AG09319 (cell line): ENCODE data around the gene PLXNC1.

Source experiments
- DNase-seq: peaks from one replicate; pipeline ENCODE4 v3.0.0-alpha.2; 2010; ENCODE audit warnings: low read depth; ENCODE audit errors: extremely low read depth
- TF ChIP-seq, protein P1 (sequence below): IDR thresholded peaks from 2 replicates; pipeline ENCODE4 v1.5.1; 2011; ENCODE audit warnings: low read depth, mild to moderate bottlenecking, inconsistent platforms, low read length, moderate library complexity

Gene PLXNC1

DNA sequence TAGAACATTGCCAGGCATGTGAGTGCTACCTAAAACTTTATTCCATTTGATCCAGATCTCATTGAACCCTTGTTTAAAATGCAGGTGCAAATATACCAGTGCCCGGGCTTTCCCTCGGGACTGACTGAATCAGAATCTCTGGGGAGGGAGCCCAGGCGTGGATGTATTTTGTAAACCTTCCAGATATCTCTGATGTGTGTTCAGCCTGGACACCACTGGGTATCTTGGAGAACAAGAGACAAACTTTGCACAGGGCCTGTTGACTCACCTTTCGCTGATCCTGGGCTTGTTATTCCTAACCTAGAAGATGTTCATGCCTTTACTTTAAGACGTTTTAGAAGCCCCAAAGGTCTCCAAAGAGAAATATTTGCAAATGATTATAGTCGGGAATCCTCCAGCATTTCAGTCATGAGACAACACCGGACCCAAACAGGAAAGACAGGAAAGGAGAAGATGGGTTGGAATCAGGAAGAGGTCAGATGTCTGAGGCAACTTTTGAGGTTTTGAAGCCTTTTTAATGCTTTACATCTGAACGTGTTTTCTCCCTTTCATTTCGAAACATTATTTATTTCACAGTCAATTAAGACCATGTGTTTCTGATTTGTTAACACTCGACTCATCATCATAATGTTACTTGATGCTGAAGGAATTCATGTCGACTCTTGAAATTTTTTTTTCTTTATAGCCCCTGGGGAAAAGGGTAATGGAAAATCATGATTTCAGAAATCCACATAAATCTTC lies 118.6 kb downstream of the PLXNC1 start:
- DNase-seq: peak; percentile 52
- TF ChIP-seq, protein P1, sequence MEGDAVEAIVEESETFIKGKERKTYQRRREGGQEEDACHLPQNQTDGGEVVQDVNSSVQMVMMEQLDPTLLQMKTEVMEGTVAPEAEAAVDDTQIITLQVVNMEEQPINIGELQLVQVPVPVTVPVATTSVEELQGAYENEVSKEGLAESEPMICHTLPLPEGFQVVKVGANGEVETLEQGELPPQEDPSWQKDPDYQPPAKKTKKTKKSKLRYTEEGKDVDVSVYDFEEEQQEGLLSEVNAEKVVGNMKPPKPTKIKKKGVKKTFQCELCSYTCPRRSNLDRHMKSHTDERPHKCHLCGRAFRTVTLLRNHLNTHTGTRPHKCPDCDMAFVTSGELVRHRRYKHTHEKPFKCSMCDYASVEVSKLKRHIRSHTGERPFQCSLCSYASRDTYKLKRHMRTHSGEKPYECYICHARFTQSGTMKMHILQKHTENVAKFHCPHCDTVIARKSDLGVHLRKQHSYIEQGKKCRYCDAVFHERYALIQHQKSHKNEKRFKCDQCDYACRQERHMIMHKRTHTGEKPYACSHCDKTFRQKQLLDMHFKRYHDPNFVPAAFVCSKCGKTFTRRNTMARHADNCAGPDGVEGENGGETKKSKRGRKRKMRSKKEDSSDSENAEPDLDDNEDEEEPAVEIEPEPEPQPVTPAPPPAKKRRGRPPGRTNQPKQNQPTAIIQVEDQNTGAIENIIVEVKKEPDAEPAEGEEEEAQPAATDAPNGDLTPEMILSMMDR: no peak

DNA sequence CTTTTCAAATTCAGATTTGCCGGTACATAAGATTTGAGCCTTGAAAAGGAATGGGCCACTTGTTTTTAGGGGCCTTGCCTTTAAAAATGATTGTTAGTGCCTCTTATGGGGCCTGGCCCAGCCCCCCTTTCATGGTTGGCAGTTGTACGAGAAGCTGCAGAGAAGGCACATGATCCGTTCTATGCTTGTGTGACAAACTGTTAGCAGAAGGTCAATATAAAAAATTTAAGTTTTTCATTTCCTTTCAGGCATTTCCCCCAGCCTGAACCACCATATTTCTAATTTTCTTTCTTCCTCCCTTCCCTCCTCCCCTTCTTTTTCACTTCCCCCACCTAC lies 119.1 kb downstream of the PLXNC1 start:
- TF ChIP-seq, protein P1: no peak
- DNase-seq: no peak

DNA sequence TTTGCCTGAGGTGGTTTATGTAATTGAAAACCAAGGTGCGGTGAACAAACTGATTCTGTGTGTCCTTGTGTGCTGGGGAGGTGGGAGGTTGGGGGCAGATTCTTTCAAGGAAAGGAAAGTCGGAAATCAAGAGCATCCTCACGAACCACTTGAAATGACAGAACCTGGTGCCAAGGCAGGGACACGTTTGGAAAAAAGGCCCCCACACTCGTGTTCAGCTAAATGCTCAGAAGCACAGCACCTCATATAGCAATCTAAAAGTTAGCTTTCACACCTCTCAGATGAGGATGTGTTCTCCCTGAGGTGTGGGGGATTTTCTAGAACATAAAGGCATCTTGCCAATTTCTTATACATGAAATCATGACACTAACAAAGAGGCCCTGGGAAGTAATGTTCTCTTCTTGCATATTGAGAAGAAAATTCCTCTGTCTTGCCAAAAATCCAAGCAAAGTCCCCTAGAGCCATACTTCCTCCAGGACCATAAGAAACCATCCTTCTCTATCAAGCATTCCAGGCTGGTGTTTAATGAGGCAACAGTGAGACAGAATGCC lies 119.6 kb downstream of the PLXNC1 start:
- TF ChIP-seq, protein P1: no peak
- DNase-seq: no peak

DNA sequence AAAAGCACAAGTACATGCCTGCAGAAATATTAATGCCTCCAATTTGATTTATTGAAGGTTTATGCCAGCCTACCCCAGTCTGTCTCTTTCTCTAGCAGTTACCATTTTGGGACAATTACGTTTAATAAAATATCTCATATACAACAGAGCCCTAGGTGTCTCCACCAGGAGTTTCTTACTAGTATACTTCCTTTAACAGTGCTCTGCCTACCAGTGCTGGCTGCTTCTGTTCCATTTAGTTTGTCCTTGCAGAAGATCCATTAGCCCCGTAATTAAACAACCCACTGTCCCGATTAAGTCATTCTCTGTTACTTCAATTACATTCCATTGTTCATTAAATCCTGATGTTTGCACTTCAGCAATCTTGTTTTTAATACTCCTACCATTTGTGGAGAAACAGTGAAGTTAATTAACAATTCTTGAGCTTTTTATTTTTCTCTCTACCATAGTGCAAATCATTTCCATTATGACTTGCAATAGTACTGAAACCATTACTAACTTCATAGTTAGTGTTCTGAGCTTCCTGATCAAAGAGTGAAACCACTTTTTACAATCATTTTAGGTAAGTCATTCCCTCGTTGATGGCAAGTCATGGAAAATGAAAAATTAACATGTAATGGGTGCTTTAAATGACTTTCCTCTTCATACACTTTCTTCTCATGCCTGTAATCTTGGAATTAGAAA lies 121.1 kb downstream of the PLXNC1 start:
- no peak for DNase-seq
- TF ChIP-seq, protein P1: no peak

DNA sequence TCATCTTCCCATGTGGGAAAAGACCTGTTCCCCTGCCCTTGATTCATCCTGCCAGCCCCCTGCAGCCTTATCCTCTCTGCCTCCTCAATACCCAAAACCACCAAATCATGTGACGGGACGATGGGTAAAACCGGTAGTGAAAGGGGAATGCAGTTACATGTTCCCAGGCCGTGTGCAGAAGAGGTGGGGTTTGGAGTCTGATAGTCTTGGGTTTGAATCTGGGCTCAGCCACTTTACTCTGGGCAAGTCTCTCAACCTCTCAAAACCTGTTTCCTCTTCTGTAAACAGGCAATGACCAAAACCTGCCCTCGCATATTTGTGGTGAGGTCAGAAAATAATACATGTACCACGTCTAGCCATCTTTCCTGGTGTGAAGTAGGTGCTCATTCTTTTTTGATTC lies 123.0 kb downstream of the PLXNC1 start:
- no peak for DNase-seq
- TF ChIP-seq, protein P1: no peak

DNA sequence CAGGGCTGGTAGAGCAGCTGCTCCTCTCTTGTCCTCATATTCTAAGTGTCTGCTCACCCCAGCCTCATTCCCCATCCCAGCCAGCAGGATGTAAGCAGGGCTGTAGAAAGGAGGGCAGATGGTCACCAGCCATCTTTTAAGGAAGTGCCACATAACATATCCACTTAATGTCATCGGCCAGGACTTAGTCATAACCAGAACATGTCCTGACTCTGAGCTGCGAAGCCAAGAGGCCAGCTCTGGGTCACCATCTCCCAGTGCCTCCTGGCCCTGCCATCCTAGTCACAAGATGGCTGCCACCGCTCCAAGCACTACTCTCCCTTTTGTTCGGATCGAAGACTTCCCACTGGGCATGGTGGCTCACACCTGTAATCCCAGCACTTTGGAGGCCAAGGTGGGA lies 123.9 kb downstream of the PLXNC1 start:
- TF ChIP-seq, protein P1: no peak
- DNase-seq: no peak

DNA sequence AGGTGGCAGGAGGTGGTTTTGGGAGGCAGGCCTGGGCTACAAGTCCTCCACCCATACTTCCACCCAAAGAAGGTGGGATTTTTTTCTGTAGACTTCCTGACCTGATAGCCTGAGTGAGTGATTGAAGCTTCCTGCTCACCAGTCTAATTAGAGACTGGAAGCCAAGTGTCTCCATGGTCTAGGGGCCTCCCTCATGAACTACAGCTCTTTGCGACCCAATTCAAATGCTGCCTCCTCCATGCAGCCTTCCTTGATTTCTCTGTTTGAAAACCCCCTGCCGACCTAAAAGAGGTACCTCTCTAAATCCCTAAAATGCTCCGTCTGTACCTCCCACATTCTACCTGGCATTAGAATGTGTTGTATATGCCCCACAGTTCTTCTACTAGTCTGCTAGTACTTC lies 124.9 kb downstream of the PLXNC1 start:
- TF ChIP-seq, protein P1: no peak
- no peak for DNase-seq
